ENCODE data around the gene CPSF3.

Gene CPSF3

DNA sequence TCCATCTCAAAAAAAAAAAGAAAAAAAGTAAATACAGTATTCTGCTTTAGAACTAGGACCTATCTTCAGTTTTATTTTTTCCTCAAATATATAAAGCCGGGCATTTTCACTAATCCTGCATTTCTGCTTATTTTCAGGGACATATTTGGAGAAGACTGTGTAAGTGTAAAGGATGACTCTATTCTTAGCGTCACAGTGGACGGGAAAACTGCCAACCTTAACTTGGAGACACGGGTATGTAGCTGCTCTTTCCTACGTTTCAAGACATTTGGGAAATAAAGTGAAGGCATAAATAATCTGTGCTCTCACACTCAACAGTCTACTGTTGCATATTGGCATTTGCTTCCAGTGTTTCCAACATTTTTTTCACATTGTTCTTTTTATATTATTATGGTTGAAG, 47.8 kb downstream of the CPSF3 start:
- H3K9ac ChIP-seq (ENCODE audit: low read length), result no peak overlapping the region
- DNase-seq, result no peak
- H3K4me3 ChIP-seq (ENCODE audit: insufficient read depth in 1 of 2, low read depth in 1 of 2, low read length in 2 of 2), result no peak overlapping the region
- H2AFZ ChIP-seq (ENCODE audit: low read depth, low read length), result no peak overlapping the region
- H3K14ac ChIP-seq (ENCODE audit: low read length in 2 of 2), result no peak overlapping the region
- no peak overlapping the region for H2BK5ac ChIP-seq (ENCODE audit: low read depth, low read length, poor library complexity, severe bottlenecking)
- no peak overlapping the region for H2BK120ac ChIP-seq (ENCODE audit: low read depth, low read length)
- no peak overlapping the region for H2BK12ac ChIP-seq (ENCODE audit: low read length in 2 of 2)
- H2BK15ac ChIP-seq (ENCODE audit: low read depth, poor library complexity, severe bottlenecking), result no peak overlapping the region
- H3K4me1 ChIP-seq (ENCODE audit: control insufficient read depth, insufficient read depth, low read depth, low read length), result peaks cover 6% of the 10 kb centered on the region
- H3K79me1 ChIP-seq (replicated peaks; ENCODE audit: low read length, poor library complexity, severe bottlenecking), result peaks cover 7% of the 10 kb centered on the region
- H3K9me3 ChIP-seq (ENCODE audit: control insufficient read depth, low read length), result no peaks in the 10 kb centered on the region
- H3K4ac ChIP-seq (ENCODE audit: low read depth in 1 of 2, low read length in 2 of 2), result no peak overlapping the region
- H3K18ac ChIP-seq (ENCODE audit: low read depth in 1 of 2, low read length in 2 of 2), result no peak overlapping the region
- WGBS, result 91% methylated on average over 5 of the region's 5 CpGs
- no peak overlapping the region for H3K23ac ChIP-seq (ENCODE audit: low read length in 2 of 2)
- no peak overlapping the region for H3K4me2 ChIP-seq (ENCODE audit: low read length, poor library complexity, severe bottlenecking)
- no peak overlapping the region for H4K8ac ChIP-seq (ENCODE audit: low read length)
- peaks cover 43 to 45% of the 10 kb centered on the region in 2 experiments for H3K36me3 ChIP-seq (ENCODE audit: control insufficient read depth in 1 of 2, insufficient read depth in 2 of 2, low read depth in 1 of 2, low read length in 2 of 2)
- no peaks in the 10 kb centered on the region for H3K27me3 ChIP-seq (ENCODE audit: control insufficient read depth in 1 of 2, insufficient read depth in 1 of 2, low read length in 2 of 2)
- H3K27ac ChIP-seq (ENCODE audit: low read length, poor library complexity, severe bottlenecking), result no peak overlapping the region
- no peak overlapping the region for H2AK5ac ChIP-seq (ENCODE audit: low read length, severe bottlenecking)
- no peak overlapping the region for H4K91ac ChIP-seq (ENCODE audit: low read length)

DNA sequence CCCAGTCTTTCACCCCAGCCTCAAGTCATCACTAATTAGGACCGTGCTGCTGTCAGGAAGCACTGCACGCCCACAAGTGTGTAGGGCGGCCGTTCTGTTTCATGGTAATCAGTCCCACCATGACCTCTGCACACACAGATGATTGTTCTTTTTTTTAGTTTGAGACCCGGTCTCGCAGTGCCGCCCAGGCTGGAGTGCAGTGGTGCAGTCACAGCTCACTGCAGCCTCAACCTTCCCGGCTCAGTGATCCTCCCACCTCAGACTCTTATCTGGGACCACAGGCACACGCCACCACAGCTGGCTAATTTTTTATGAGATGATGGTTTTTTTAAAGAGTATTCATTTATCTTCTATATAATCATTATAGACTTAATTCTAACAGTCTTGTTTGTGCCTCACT, 49.1 kb downstream of the CPSF3 start:
- Histone ChIP-seq H2BK12ac (ENCODE audit: low read length in 2 of 2) (no peak overlapping the region), H2BK120ac (ENCODE audit: low read depth, low read length) (no peak overlapping the region), H3K4ac (ENCODE audit: low read depth in 1 of 2, low read length in 2 of 2) (no peak overlapping the region), H3K9ac (ENCODE audit: low read length) (no peak overlapping the region), H4K91ac (ENCODE audit: low read length) (no peak overlapping the region), H3K36me3 (ENCODE audit: control insufficient read depth in 1 of 2, insufficient read depth in 2 of 2, low read depth in 1 of 2, low read length in 2 of 2) (peaks cover 46 to 50% of the 10 kb centered on the region in 2 experiments), H3K4me3 (ENCODE audit: insufficient read depth in 1 of 2, low read depth in 1 of 2, low read length in 2 of 2) (no peak overlapping the region), H3K14ac (ENCODE audit: low read length in 2 of 2) (no peak overlapping the region), H3K9me3 (ENCODE audit: control insufficient read depth, low read length) (no peaks in the 10 kb centered on the region), H3K4me1 (ENCODE audit: control insufficient read depth, insufficient read depth, low read depth, low read length) (peaks cover 5% of the 10 kb centered on the region), H2BK15ac (ENCODE audit: low read depth, poor library complexity, severe bottlenecking) (no peak overlapping the region), H3K27ac (ENCODE audit: low read length, poor library complexity, severe bottlenecking) (no peak overlapping the region), H3K4me2 (ENCODE audit: low read length, poor library complexity, severe bottlenecking) (no peak overlapping the region), H2BK5ac (ENCODE audit: low read depth, low read length, poor library complexity, severe bottlenecking) (no peak overlapping the region), H4K8ac (ENCODE audit: low read length) (no peak overlapping the region), H2AK5ac (ENCODE audit: low read length, severe bottlenecking) (no peak overlapping the region), H2AFZ (ENCODE audit: low read depth, low read length) (no peak overlapping the region), H3K27me3 (ENCODE audit: control insufficient read depth in 1 of 2, insufficient read depth in 1 of 2, low read length in 2 of 2) (no peaks in the 10 kb centered on the region), H3K79me1 (replicated peaks; ENCODE audit: low read length, poor library complexity, severe bottlenecking) (peaks cover 5% of the 10 kb centered on the region), H3K23ac (ENCODE audit: low read length in 2 of 2) (no peak overlapping the region), H3K18ac (ENCODE audit: low read depth in 1 of 2, low read length in 2 of 2) (no peak overlapping the region)
- 97% methylated on average over 8 of the region's 9 CpGs for WGBS
- no peak for DNase-seq

DNA sequence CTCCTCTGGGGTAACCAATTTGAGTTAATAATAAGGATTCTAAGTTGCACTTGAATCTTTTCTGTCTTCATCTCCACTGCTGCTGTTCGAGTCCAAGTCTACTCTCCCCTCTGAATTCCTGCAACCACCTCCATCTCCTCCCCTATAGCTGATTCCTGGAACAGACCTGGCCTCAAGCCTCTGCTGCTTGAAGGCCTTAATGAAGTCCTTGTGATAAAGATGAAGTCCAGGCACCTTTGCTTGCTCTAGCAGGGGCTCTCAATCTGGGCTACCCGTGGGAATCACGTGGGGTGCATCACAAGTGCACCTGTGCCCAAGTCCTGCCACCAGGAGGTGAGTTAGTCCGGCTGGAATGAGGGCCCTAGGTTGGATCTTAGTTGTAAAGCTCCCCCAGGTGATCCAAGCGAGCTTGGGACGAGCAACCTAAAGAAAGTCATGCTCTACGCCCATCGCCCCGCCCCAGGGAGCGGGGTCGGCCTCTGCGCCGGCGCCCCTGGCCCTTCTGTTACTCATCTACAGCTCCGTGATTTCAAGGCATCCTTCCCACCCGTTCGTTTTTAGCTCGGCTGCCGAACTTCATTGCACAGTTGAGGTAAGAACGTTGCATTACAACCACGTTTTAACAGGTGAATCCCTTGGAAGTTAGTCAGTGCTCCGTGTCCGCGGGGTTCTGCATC, 50.0 kb downstream of the CPSF3 start:
- H3K4me3 ChIP-seq (ENCODE audit: insufficient read depth in 1 of 2, low read depth in 1 of 2, low read length in 2 of 2), result peak overlapping the region in 1 of 2 experiments; percentile 84
- H3K27me3 ChIP-seq (ENCODE audit: control insufficient read depth in 1 of 2, insufficient read depth in 1 of 2, low read length in 2 of 2), result no peaks in the 10 kb centered on the region
- no peak for DNase-seq
- H3K4me1 ChIP-seq (ENCODE audit: control insufficient read depth, insufficient read depth, low read depth, low read length), result peaks cover 4% of the 10 kb centered on the region
- H2AFZ ChIP-seq (ENCODE audit: low read depth, low read length), result no peak overlapping the region
- WGBS, result 95% methylated on average over 24 of the region's 24 CpGs
- H2BK120ac ChIP-seq (ENCODE audit: low read depth, low read length), result no peak overlapping the region
- no peak overlapping the region for H2BK12ac ChIP-seq (ENCODE audit: low read length in 2 of 2)
- H3K4me2 ChIP-seq (ENCODE audit: low read length, poor library complexity, severe bottlenecking), result no peak overlapping the region
- no peak overlapping the region for H3K23ac ChIP-seq (ENCODE audit: low read length in 2 of 2)
- H3K79me1 ChIP-seq (replicated peaks; ENCODE audit: low read length, poor library complexity, severe bottlenecking), result peaks cover 2% of the 10 kb centered on the region
- no peak overlapping the region for H2AK5ac ChIP-seq (ENCODE audit: low read length, severe bottlenecking)
- H3K18ac ChIP-seq (ENCODE audit: low read depth in 1 of 2, low read length in 2 of 2), result no peak overlapping the region
- peaks cover 38 to 52% of the 10 kb centered on the region in 2 experiments for H3K36me3 ChIP-seq (ENCODE audit: control insufficient read depth in 1 of 2, insufficient read depth in 2 of 2, low read depth in 1 of 2, low read length in 2 of 2)
- no peak overlapping the region for H3K4ac ChIP-seq (ENCODE audit: low read depth in 1 of 2, low read length in 2 of 2)
- no peak overlapping the region for H3K14ac ChIP-seq (ENCODE audit: low read length in 2 of 2)
- H2BK5ac ChIP-seq (ENCODE audit: low read depth, low read length, poor library complexity, severe bottlenecking), result no peak overlapping the region
- no peak overlapping the region for H2BK15ac ChIP-seq (ENCODE audit: low read depth, poor library complexity, severe bottlenecking)
- no peaks in the 10 kb centered on the region for H3K9me3 ChIP-seq (ENCODE audit: control insufficient read depth, low read length)
- H3K27ac ChIP-seq (ENCODE audit: low read length, poor library complexity, severe bottlenecking), result no peak overlapping the region
- H3K9ac ChIP-seq (ENCODE audit: low read length), result peak overlapping the region; percentile 90
- no peak overlapping the region for H4K8ac ChIP-seq (ENCODE audit: low read length)
- no peak overlapping the region for H4K91ac ChIP-seq (ENCODE audit: low read length)

DNA sequence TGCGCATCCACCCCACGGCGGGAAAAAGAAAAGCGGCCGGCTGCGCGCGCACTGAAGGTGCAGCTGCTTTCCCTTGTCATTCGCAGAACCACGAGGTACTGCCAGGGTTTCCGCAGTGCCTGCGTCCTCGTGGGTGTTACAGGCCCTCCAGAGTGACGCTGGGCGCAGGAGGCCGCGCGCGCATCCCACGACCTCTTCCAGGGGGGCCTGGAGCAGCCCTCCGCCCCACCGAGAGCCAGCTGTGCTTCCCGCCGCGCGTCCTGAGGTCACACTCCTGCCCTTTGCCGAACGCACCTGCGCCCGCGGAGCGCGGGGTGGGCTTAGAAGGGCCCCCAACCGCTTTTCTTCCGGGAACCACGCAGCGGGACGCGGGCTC, 50.5 kb downstream of the CPSF3 start:
- Histone ChIP-seq H3K36me3 (ENCODE audit: control insufficient read depth in 1 of 2, insufficient read depth in 2 of 2, low read depth in 1 of 2, low read length in 2 of 2) (peaks cover 37 to 53% of the 10 kb centered on the region in 2 experiments), H2AFZ (ENCODE audit: low read depth, low read length) (no peak overlapping the region), H3K14ac (ENCODE audit: low read length in 2 of 2) (no peak overlapping the region), H3K27me3 (ENCODE audit: control insufficient read depth in 1 of 2, insufficient read depth in 1 of 2, low read length in 2 of 2) (no peaks in the 10 kb centered on the region), H2BK5ac (ENCODE audit: low read depth, low read length, poor library complexity, severe bottlenecking) (no peak overlapping the region), H3K4me1 (ENCODE audit: control insufficient read depth, insufficient read depth, low read depth, low read length) (peaks cover 4% of the 10 kb centered on the region), H3K4me3 (ENCODE audit: insufficient read depth in 1 of 2, low read depth in 1 of 2, low read length in 2 of 2) (peak overlapping the region; percentile 1 to 84), H3K9ac (ENCODE audit: low read length) (peak overlapping the region; percentile 90), H3K4ac (ENCODE audit: low read depth in 1 of 2, low read length in 2 of 2) (no peak overlapping the region), H4K91ac (ENCODE audit: low read length) (no peak overlapping the region), H3K9me3 (ENCODE audit: control insufficient read depth, low read length) (no peaks in the 10 kb centered on the region), H3K18ac (ENCODE audit: low read depth in 1 of 2, low read length in 2 of 2) (no peak overlapping the region), H2BK15ac (ENCODE audit: low read depth, poor library complexity, severe bottlenecking) (no peak overlapping the region), H4K8ac (ENCODE audit: low read length) (no peak overlapping the region), H2BK12ac (ENCODE audit: low read length in 2 of 2) (no peak overlapping the region), H2BK120ac (ENCODE audit: low read depth, low read length) (no peak overlapping the region), H3K4me2 (ENCODE audit: low read length, poor library complexity, severe bottlenecking) (no peak overlapping the region), H3K27ac (ENCODE audit: low read length, poor library complexity, severe bottlenecking) (no peak overlapping the region), H3K23ac (ENCODE audit: low read length in 2 of 2) (no peak overlapping the region), H3K79me1 (replicated peaks; ENCODE audit: low read length, poor library complexity, severe bottlenecking) (peaks cover 2% of the 10 kb centered on the region), H2AK5ac (ENCODE audit: low read length, severe bottlenecking) (no peak overlapping the region)
- 97% methylated on average over 39 of the region's 39 CpGs for WGBS
- no peak for DNase-seq

All from mesenchymal stem cell (in vitro differentiated cells and primary cell).